Measurements from ENCODE around the gene RABL6. TPM values are rescaled to one million over a fixed set of nuclear protein-coding genes. Genes with fewer than 3 reads are reported as not detected.

RABL6 gene
- total RNA-seq, 1 donor from 2014 or later, result 69.4 TPM

DNA sequence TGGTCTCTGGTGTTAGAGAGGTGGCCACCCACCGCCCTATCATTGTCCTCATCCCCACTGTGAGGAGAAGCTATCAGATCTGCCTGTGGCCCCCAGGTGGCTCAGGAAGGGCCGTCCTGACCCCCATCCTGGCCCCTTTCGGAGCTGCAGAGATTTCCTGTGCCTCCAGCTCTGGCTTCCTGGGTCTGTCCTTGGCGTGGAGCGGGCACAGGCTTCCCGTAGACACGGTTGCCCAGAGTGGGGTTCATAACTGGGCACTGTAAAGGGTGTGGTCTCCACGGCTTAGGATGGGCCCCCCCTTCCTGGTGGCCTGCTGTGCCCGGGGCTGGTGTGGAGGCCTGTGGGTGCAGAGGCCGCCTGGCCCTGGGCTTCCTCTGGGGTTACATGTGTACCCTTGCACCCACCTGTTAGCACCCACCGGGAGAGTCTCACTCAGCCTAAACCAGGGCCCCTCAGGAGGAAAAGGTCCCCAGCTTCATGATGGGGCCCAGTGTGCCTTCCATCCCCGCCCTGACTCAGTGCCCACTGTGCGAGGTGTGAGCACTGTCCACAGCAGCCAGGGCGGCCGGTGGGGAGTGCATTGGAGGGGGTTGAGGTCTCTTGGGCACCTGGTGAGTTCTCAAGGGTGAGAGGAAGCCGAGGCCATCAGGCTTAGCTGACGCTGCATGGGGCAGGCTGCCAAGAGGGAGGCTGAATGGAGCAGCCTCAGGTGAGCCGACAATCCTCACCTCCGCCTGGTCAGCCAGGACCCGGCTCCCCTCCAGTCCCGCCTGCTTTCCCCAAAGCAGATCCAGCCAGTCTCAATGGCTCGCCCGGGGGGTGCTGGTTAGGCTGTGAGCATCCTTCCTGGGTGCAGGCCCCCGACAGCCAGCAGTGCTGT, 19.2 kb downstream of the RABL6 start:
- FAIRE-seq (no peak), DNase-seq (ENCODE audit: low read depth) (no peak)
- no peaks in the 10 kb centered on the region for H3K27me3 ChIP-seq (ENCODE audit: insufficient read depth, low read length)
- H3K4me3 ChIP-seq (ENCODE audit: insufficient read depth, low read depth, low read length), result no peak overlapping the region
- H3K4me1 ChIP-seq (ENCODE audit: insufficient read depth, low read length), result no peaks in the 10 kb centered on the region
- H3K4me1 Mint-ChIP-seq (ENCODE audit: low read depth, unreplicated experiment), result no peaks in the 10 kb centered on the region
- H3K9me3 Mint-ChIP-seq (ENCODE audit: unreplicated experiment), result no peaks in the 10 kb centered on the region
- H3K27me3 Mint-ChIP-seq (ENCODE audit: low read depth, unreplicated experiment), result no peaks in the 10 kb centered on the region
- H3K79me2 ChIP-seq (ENCODE audit: insufficient read depth, low read length), result peaks cover 16% of the 10 kb centered on the region
- no peak for TF ChIP-seq CTCF (IDR thresholded peaks at IDR 0.05; ENCODE audit: insufficient read depth, low read depth, low read length)
- no peak for TF ChIP-seq EZH2 (IDR thresholded peaks at IDR 0.05; ENCODE audit: insufficient read depth, low read length)
- no peaks in the 10 kb centered on the region for H3K9me3 ChIP-seq (ENCODE audit: insufficient read depth, low read depth, low read length)
- H3K27ac Mint-ChIP-seq (ENCODE audit: unreplicated experiment), result no peak overlapping the region
- H3K4me2 ChIP-seq (ENCODE audit: low read length), result no peak overlapping the region
- H3K36me3 Mint-ChIP-seq (ENCODE audit: low read depth, unreplicated experiment), result peaks cover 6% of the 10 kb centered on the region
- H3K27ac ChIP-seq (ENCODE audit: low read depth, low read length), result no peak overlapping the region
- no peak overlapping the region for H2AFZ ChIP-seq (ENCODE audit: low read depth, low read length)
- H3K36me3 ChIP-seq (ENCODE audit: insufficient read depth, low read length), result peaks cover 4% of the 10 kb centered on the region
- H4K20me1 ChIP-seq (ENCODE audit: insufficient read depth, low read length), result peaks cover 25% of the 10 kb centered on the region
- no peak overlapping the region for H3K9ac ChIP-seq (ENCODE audit: low read length)
- H3K4me3 Mint-ChIP-seq (ENCODE audit: unreplicated experiment), result no peak overlapping the region

- Histone ChIP-seq H3K4me1 (ENCODE audit: insufficient read depth, low read length) (no peaks in the 10 kb centered on the region), H3K27me3 (ENCODE audit: insufficient read depth, low read length) (no peaks in the 10 kb centered on the region), H3K27ac (ENCODE audit: low read depth, low read length) (no peak overlapping the region), H3K4me3 (ENCODE audit: insufficient read depth, low read depth, low read length) (no peak overlapping the region), H4K20me1 (ENCODE audit: insufficient read depth, low read length) (peaks cover 17% of the 10 kb centered on the region), H2AFZ (ENCODE audit: low read depth, low read length) (no peak overlapping the region), H3K36me3 (ENCODE audit: insufficient read depth, low read length) (peaks cover 4% of the 10 kb centered on the region), H3K4me2 (ENCODE audit: low read length) (no peak overlapping the region), H3K9me3 (ENCODE audit: insufficient read depth, low read depth, low read length) (no peaks in the 10 kb centered on the region), H3K79me2 (ENCODE audit: insufficient read depth, low read length) (peaks cover 7% of the 10 kb centered on the region), H3K9ac (ENCODE audit: low read length) (no peak overlapping the region)
- Mint-ChIP-seq H3K4me3 (ENCODE audit: unreplicated experiment) (no peak overlapping the region), H3K9me3 (ENCODE audit: unreplicated experiment) (no peaks in the 10 kb centered on the region), H3K27me3 (ENCODE audit: low read depth, unreplicated experiment) (no peaks in the 10 kb centered on the region), H3K36me3 (ENCODE audit: low read depth, unreplicated experiment) (peaks cover 8% of the 10 kb centered on the region), H3K27ac (ENCODE audit: unreplicated experiment) (no peak overlapping the region), H3K4me1 (ENCODE audit: low read depth, unreplicated experiment) (no peaks in the 10 kb centered on the region)
- no peak for TF ChIP-seq CTCF (IDR thresholded peaks at IDR 0.05; ENCODE audit: insufficient read depth, low read depth, low read length)
- no peak for TF ChIP-seq EZH2 (IDR thresholded peaks at IDR 0.05; ENCODE audit: insufficient read depth, low read length)
- FAIRE-seq (no peak), DNase-seq (ENCODE audit: low read depth) (no peak)
Observed at GRCh38 chr9:136827794-136828473, 20.2 kb downstream of the RABL6 start.
